Hepatocyte (in vitro differentiated cells): ENCODE results near the gene CDCA8.

Experiments used
- CTCF ChIP-seq: fragments of 200-600 bp; sonication (generic); IDR thresholded peaks from 2 replicates; pipeline ENCODE4 v1.5.1; 2016; ENCODE audit warnings: antibody characterized with exemption, mild to moderate bottlenecking; ENCODE audit not compliant: poor library complexity
- EZH2 ChIP-seq: fragments of 200-600 bp; sonication (generic); IDR thresholded peaks from 2 replicates; pipeline ENCODE4 v1.6.1; 2016; ENCODE audit warnings: antibody characterized with exemption, mild to moderate bottlenecking, borderline replicate concordance
- EZH2phosphoT487 ChIP-seq: fragments of 200-600 bp; sonication (generic); IDR thresholded peaks from one replicate; pipeline ENCODE4 v1.6.1; 2018; ENCODE audit warnings: antibody characterized with exemption, mild to moderate bottlenecking, low read depth, moderate library complexity; ENCODE audit not compliant: unreplicated experiment, severe bottlenecking

GRCh38 chr1:37741662-37742061 lies 49.3 kb downstream of the CDCA8 start:
- no peak for TF ChIP-seq CTCF
- TF ChIP-seq EZH2, result no peak
- TF ChIP-seq EZH2phosphoT487, result no peak
